ENCODE results near the gene PKM. TPM values are rescaled to one million over a fixed set of nuclear protein-coding genes. Genes with fewer than 3 reads are reported as not detected.

PKM gene
- total and polyA plus RNA-seq, 2 donors: 230 to 524 TPM

GRCh38 chr15:72229076-72229946 lies 1.7 kb downstream of the PKM start:
- Histone ChIP-seq H3K4me3 (ENCODE audit: low read depth, low read length) (peak overlapping the region; percentile 71), H3K4me1 (ENCODE audit: insufficient read depth) (no peaks in the 10 kb centered on the region), H3K27ac (ENCODE audit: low read depth) (peak overlapping the region; percentile 95), H3K36me3 (ENCODE audit: insufficient read depth) (no peaks in the 10 kb centered on the region)
- WGBS: 6% methylated on average over 25 of the region's 25 CpGs
- DNase-seq (ENCODE audit: extremely low spot score): no peak

- 68% methylated on average over 4 of the region's 4 CpGs for WGBS
- H3K4me3 ChIP-seq (ENCODE audit: low read depth, low read length): no peak overlapping the region
- H3K36me3 ChIP-seq (ENCODE audit: insufficient read depth): no peaks in the 10 kb centered on the region
- DNase-seq (ENCODE audit: extremely low spot score): no peak
- H3K27ac ChIP-seq (ENCODE audit: low read depth): no peak overlapping the region
- H3K4me1 ChIP-seq (ENCODE audit: insufficient read depth): no peaks in the 10 kb centered on the region
These were observed 3.3 kb downstream of the PKM start for GRCh38 chr15:72227720-72228119.

GRCh38 chr15:72227192-72227586 lies 3.8 kb downstream of the PKM start:
- WGBS: 30% methylated on average over 8 of the region's 8 CpGs
- DNase-seq (ENCODE audit: extremely low spot score): no peak
- no peaks in the 10 kb centered on the region for H3K4me1 ChIP-seq (ENCODE audit: insufficient read depth)

GRCh38 chr15:72223278-72223677 lies 7.7 kb downstream of the PKM start:
- no peak overlapping the region for H3K27ac ChIP-seq (ENCODE audit: low read depth)
- H3K4me1 ChIP-seq (ENCODE audit: insufficient read depth): no peaks in the 10 kb centered on the region
- DNase-seq (ENCODE audit: extremely low spot score): no peak
- 93% methylated on average over 10 of the region's 10 CpGs for WGBS
- H3K4me3 ChIP-seq (ENCODE audit: low read depth, low read length): no peak overlapping the region
- no peaks in the 10 kb centered on the region for H3K36me3 ChIP-seq (ENCODE audit: insufficient read depth)

More at GRCh38 chr15:72227192-72227586, 3.8 kb downstream of the PKM start:
- H3K4me3 ChIP-seq (ENCODE audit: low read depth, low read length): no peak overlapping the region
- H3K36me3 ChIP-seq (ENCODE audit: insufficient read depth): no peaks in the 10 kb centered on the region
- H3K27ac ChIP-seq (ENCODE audit: low read depth): peak overlapping the region; percentile 30

- Histone ChIP-seq H3K36me3 (ENCODE audit: insufficient read depth) (no peaks in the 10 kb centered on the region), H3K4me3 (ENCODE audit: low read depth, low read length) (no peak overlapping the region), H3K4me1 (ENCODE audit: insufficient read depth) (no peaks in the 10 kb centered on the region), H3K27ac (ENCODE audit: low read depth) (no peak overlapping the region)
- 80% methylated on average over 4 of the region's 4 CpGs for WGBS
- no peak for DNase-seq (ENCODE audit: extremely low spot score)
These were observed 8.6 kb downstream of the PKM start for GRCh38 chr15:72222393-72222792.

- H3K4me3 ChIP-seq (ENCODE audit: low read depth, low read length): no peak overlapping the region
- no peak overlapping the region for H3K27ac ChIP-seq (ENCODE audit: low read depth)
- peaks cover 2% of the 10 kb centered on the region for H3K36me3 ChIP-seq (ENCODE audit: insufficient read depth)
- WGBS: 68% methylated on average over 1 of the region's 1 CpG
- no peak for DNase-seq (ENCODE audit: extremely low spot score)
- no peaks in the 10 kb centered on the region for H3K4me1 ChIP-seq (ENCODE audit: insufficient read depth)
These were observed 10.3 kb downstream of the PKM start for GRCh38 chr15:72220687-72221086.

GRCh38 chr15:72217216-72217615 lies 13.8 kb downstream of the PKM start:
- Histone ChIP-seq H3K27ac (ENCODE audit: low read depth) (no peak overlapping the region), H3K4me3 (ENCODE audit: low read depth, low read length) (no peak overlapping the region), H3K4me1 (ENCODE audit: insufficient read depth) (no peaks in the 10 kb centered on the region), H3K36me3 (ENCODE audit: insufficient read depth) (peaks cover 2% of the 10 kb centered on the region)
- DNase-seq (ENCODE audit: extremely low spot score): no peak
- 84% methylated on average over 4 of the region's 4 CpGs for WGBS

- no peaks in the 10 kb centered on the region for H3K4me1 ChIP-seq (ENCODE audit: insufficient read depth)
- no peak overlapping the region for H3K27ac ChIP-seq (ENCODE audit: low read depth)
- no peak overlapping the region for H3K4me3 ChIP-seq (ENCODE audit: low read depth, low read length)
- WGBS: 88% methylated on average over 1 of the region's 1 CpG
- H3K36me3 ChIP-seq (ENCODE audit: insufficient read depth): peaks cover 2% of the 10 kb centered on the region
- DNase-seq (ENCODE audit: extremely low spot score): no peak
These were observed 14.9 kb downstream of the PKM start for GRCh38 chr15:72216079-72216478.

- no peak for DNase-seq (ENCODE audit: extremely low spot score)
- peaks cover 7% of the 10 kb centered on the region for H3K36me3 ChIP-seq (ENCODE audit: insufficient read depth)
- no peaks in the 10 kb centered on the region for H3K4me1 ChIP-seq (ENCODE audit: insufficient read depth)
- H3K27ac ChIP-seq (ENCODE audit: low read depth): no peak overlapping the region
- H3K4me3 ChIP-seq (ENCODE audit: low read depth, low read length): no peak overlapping the region
These were observed 23.4 kb downstream of the PKM start for GRCh38 chr15:72207558-72208085.

- no peak overlapping the region for H3K4me3 ChIP-seq (ENCODE audit: low read depth, low read length)
- H3K36me3 ChIP-seq (ENCODE audit: insufficient read depth): peaks cover 7% of the 10 kb centered on the region
- WGBS: 88% methylated on average over 5 of the region's 5 CpGs
- no peak for DNase-seq (ENCODE audit: extremely low spot score)
- no peaks in the 10 kb centered on the region for H3K4me1 ChIP-seq (ENCODE audit: insufficient read depth)
- no peak overlapping the region for H3K27ac ChIP-seq (ENCODE audit: low read depth)
These were observed 24.4 kb downstream of the PKM start for GRCh38 chr15:72206677-72207000.

- Histone ChIP-seq H3K27ac (ENCODE audit: low read depth) (no peak overlapping the region), H3K4me1 (ENCODE audit: insufficient read depth) (no peaks in the 10 kb centered on the region), H3K36me3 (ENCODE audit: insufficient read depth) (peaks cover 7% of the 10 kb centered on the region), H3K4me3 (ENCODE audit: low read depth, low read length) (no peak overlapping the region)
- no peak for DNase-seq (ENCODE audit: extremely low spot score)
- whole genome bisulfite sequencing: 92% methylated on average over 10 of the region's 10 CpGs
These were observed 24.9 kb downstream of the PKM start for GRCh38 chr15:72205896-72206676.

GRCh38 chr15:72205273-72205672 lies 25.7 kb downstream of the PKM start:
- no peak for DNase-seq (ENCODE audit: extremely low spot score)
- Histone ChIP-seq H3K36me3 (ENCODE audit: insufficient read depth) (peaks cover 7% of the 10 kb centered on the region), H3K27ac (ENCODE audit: low read depth) (no peak overlapping the region), H3K4me3 (ENCODE audit: low read depth, low read length) (no peak overlapping the region), H3K4me1 (ENCODE audit: insufficient read depth) (no peaks in the 10 kb centered on the region)
- WGBS: 95% methylated on average over 2 of the region's 2 CpGs

- no peak overlapping the region for H3K4me3 ChIP-seq (ENCODE audit: low read depth, low read length)
- no peaks in the 10 kb centered on the region for H3K4me1 ChIP-seq (ENCODE audit: insufficient read depth)
- 19% methylated on average over 5 of the region's 5 CpGs for WGBS
- H3K27ac ChIP-seq (ENCODE audit: low read depth): no peak overlapping the region
- no peak for DNase-seq (ENCODE audit: extremely low spot score)
- peaks cover 7% of the 10 kb centered on the region for H3K36me3 ChIP-seq (ENCODE audit: insufficient read depth)
These were observed 27.5 kb downstream of the PKM start for GRCh38 chr15:72203507-72203837.
